ENCODE results near the gene OSBPL1A.

GRCh38 chr18:24306201-24306600, 91.4 kb downstream of the OSBPL1A start:
- TF ChIP-seq POLR2A (IDR thresholded peaks at IDR 0.05; ENCODE audit: low read depth, low read length) = no peak
- TF ChIP-seq POLR2AphosphoS5 (IDR thresholded peaks at IDR 0.05; ENCODE audit: low read depth, low read length) = no peak
